ENCODE data around the gene TXNDC16.
"Not testable (repeated sequence)": the region's sequence is repeated elsewhere in the genome, so short reads cannot be mapped to it uniquely, and the experiment has no call there.

The TXNDC16 gene

GRCh38 chr14:52538623-52539022, 13.7 kb downstream of the TXNDC16 start:
- DNase-seq (ENCODE audit: low read depth in 3 of 3), result no peak

- DNase-seq (ENCODE audit: low read depth in 3 of 3), result no peak
Measured at GRCh38 chr14:52536269-52536668, 16.0 kb downstream of the TXNDC16 start.

- DNase-seq (ENCODE audit: low read depth in 3 of 3), result no peak
Measured at GRCh38 chr14:52531481-52531880, 20.8 kb downstream of the TXNDC16 start.

- DNase-seq (ENCODE audit: low read depth in 3 of 3), result no peak
Measured at GRCh38 chr14:52527052-52527451, 25.3 kb downstream of the TXNDC16 start.

GRCh38 chr14:52522581-52523345, 29.5 kb downstream of the TXNDC16 start:
- DNase-seq (ENCODE audit: low read depth in 3 of 3), result no peak

- no peak for DNase-seq (ENCODE audit: low read depth in 3 of 3)
Measured at GRCh38 chr14:52522033-52522432, 30.3 kb downstream of the TXNDC16 start.

GRCh38 chr14:52514046-52514811, 38.1 kb downstream of the TXNDC16 start:
- no peak for DNase-seq (ENCODE audit: low read depth in 3 of 3)

- no peak for DNase-seq (ENCODE audit: low read depth in 3 of 3)
Measured at GRCh38 chr14:52513249-52513648, 39.1 kb downstream of the TXNDC16 start.

- no peak for DNase-seq (ENCODE audit: low read depth in 3 of 3)
Measured at GRCh38 chr14:52494444-52494843, 57.9 kb downstream of the TXNDC16 start.

GRCh38 chr14:52485350-52485960, 66.8 kb downstream of the TXNDC16 start:
- DNase-seq (ENCODE audit: low read depth in 3 of 3), result no peak

- no peak for DNase-seq (ENCODE audit: low read depth in 3 of 3)
Measured at GRCh38 chr14:52481864-52482263, 70.4 kb downstream of the TXNDC16 start.

- DNase-seq (ENCODE audit: low read depth in 3 of 3), result no peak
Measured at GRCh38 chr14:52473557-52473956, 78.7 kb downstream of the TXNDC16 start.

- no peak for DNase-seq (ENCODE audit: low read depth in 3 of 3)
Measured at GRCh38 chr14:52472728-52473127, 79.6 kb downstream of the TXNDC16 start.

GRCh38 chr14:52472251-52472650, 80.1 kb downstream of the TXNDC16 start:
- DNase-seq (ENCODE audit: low read depth in 3 of 3), result not testable (repeated sequence)

- no peak for DNase-seq (ENCODE audit: low read depth in 3 of 3)
Measured at GRCh38 chr14:52467515-52468266, 84.6 kb downstream of the TXNDC16 start.

GRCh38 chr14:52464175-52464574, 88.1 kb downstream of the TXNDC16 start:
- DNase-seq (ENCODE audit: low read depth in 3 of 3), result no peak

GRCh38 chr14:52463375-52463774, 88.9 kb downstream of the TXNDC16 start:
- no peak for DNase-seq (ENCODE audit: low read depth in 3 of 3)

- no peak for DNase-seq (ENCODE audit: low read depth in 3 of 3)
Measured at GRCh38 chr14:52461721-52462120, 90.6 kb downstream of the TXNDC16 start.

GRCh38 chr14:52458721-52459085, 93.6 kb downstream of the TXNDC16 start:
- no peak for DNase-seq (ENCODE audit: low read depth in 3 of 3)

GRCh38 chr14:52457411-52457810, 94.9 kb downstream of the TXNDC16 start:
- no peak for DNase-seq (ENCODE audit: low read depth in 3 of 3)

GRCh38 chr14:52455291-52456088, 96.8 kb downstream of the TXNDC16 start:
- no peak for DNase-seq (ENCODE audit: low read depth in 3 of 3)

All from stimulated activated CD4-positive, alpha-beta T cell treated with anti-CD3 and anti-CD28 coated beads, TNF-alpha, amount 100 ng/mL, for 48 hours (primary cell).